Measurements from ENCODE around the gene GDPGP1.

The GDPGP1 gene

GRCh38 chr15:90212221-90213098, 21.5 kb upstream of the GDPGP1 start:
- no peak for ATAC-seq
- no peaks in the 10 kb centered on the region for H3K9me3 Mint-ChIP-seq
- peaks cover 96% of the 10 kb centered on the region for H3K4me1 Mint-ChIP-seq
- H3K4me3 Mint-ChIP-seq, result peak overlapping the region; percentile 17
- H3K27me3 Mint-ChIP-seq, result no peaks in the 10 kb centered on the region
- peak overlapping the region; percentile 95 for H3K27ac Mint-ChIP-seq
- peaks cover 23% of the 10 kb centered on the region for H3K36me3 Mint-ChIP-seq

DNA sequence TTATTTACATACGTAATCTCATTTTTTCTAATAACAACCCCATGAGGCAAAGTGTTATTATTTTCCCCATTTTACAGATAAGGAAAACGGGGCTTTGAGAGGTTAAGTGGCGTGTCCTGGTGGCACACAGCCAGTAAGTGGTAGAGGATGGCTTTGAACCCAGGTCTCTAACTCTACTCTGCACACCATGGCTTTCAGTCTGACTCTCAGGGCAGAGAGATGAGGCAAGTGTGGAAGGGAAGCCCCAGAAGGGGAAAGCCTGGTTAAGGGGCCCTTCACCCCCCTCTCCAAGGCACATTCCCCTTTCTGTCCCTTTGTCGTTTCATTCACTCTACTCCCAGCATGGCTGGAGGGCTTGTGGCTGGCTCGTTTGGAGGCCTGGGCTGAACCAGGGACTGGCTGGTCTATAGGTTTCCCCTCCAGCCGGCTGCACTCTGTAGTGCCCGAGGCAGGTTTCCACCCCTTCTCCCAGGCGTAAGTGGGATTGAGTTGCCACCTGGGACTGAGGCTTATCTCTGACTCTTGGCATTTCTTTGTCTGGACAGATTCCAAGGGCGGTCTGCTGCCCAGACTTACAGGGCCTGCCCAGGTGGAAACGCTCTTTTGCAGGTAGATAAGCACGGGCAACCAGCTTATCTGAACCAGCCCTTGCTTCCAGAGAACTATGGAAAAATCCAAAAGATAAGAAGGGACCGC, 20.7 kb upstream of the GDPGP1 start:
- peak; percentile 49 for ATAC-seq
- Mint-ChIP-seq H3K4me1 (peaks cover 95% of the 10 kb centered on the region), H3K36me3 (peaks cover 23% of the 10 kb centered on the region), H3K4me3 (peak overlapping the region; percentile 66), H3K27me3 (no peaks in the 10 kb centered on the region), H3K9me3 (no peaks in the 10 kb centered on the region), H3K27ac (peak overlapping the region; percentile 95)

- H3K27ac Mint-ChIP-seq, result peak overlapping the region; percentile 95
- peaks cover 95% of the 10 kb centered on the region for H3K4me1 Mint-ChIP-seq
- H3K36me3 Mint-ChIP-seq, result peaks cover 27% of the 10 kb centered on the region
- H3K9me3 Mint-ChIP-seq, result no peaks in the 10 kb centered on the region
- H3K4me3 Mint-ChIP-seq, result peak overlapping the region; percentile 66
- ATAC-seq, result peak; percentile 77
- no peaks in the 10 kb centered on the region for H3K27me3 Mint-ChIP-seq
Observed at GRCh38 chr15:90213818-90214204, 20.2 kb upstream of the GDPGP1 start.

- peaks cover 27% of the 10 kb centered on the region for H3K36me3 Mint-ChIP-seq
- H3K9me3 Mint-ChIP-seq, result no peaks in the 10 kb centered on the region
- peak overlapping the region; percentile 66 for H3K4me3 Mint-ChIP-seq
- peak overlapping the region; percentile 95 for H3K27ac Mint-ChIP-seq
- H3K27me3 Mint-ChIP-seq, result no peaks in the 10 kb centered on the region
- peak; percentile 72 for ATAC-seq
- H3K4me1 Mint-ChIP-seq, result peaks cover 95% of the 10 kb centered on the region
Observed at GRCh38 chr15:90214553-90215196, 19.3 kb upstream of the GDPGP1 start.

DNA sequence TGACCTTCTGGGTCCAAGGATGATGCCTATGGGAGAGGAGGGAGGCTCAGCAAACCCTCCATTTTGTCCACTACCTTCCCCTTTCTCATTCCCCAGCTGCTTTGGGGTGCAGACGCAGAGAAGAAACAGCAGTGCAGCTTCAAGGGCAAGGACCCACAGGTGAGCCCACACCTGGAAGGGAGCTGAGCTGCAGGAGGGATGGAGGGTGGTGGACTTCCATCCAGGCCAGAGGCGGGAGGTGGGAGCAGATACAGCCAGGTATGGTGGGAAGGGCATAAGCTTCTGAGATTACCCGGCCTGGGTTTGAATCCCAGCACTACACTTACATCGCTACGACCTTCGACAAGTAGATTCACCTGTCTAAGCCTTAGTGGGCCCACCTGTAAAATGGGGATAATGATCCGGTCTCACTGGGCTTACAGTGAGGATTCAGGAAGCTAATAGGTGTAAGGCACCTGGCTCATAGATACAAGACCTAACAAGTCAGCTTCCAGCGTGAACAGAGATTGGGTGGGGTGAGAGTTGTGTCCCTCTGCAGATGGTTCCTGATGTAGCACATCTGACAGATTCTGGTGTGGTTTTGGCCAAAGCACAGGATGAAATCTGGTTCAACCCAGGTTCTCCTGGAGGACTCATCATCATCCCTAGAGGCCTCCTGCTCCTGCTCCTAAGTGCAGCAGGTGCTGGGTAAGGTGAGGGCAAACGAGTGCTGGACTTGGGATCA, 16.2 kb upstream of the GDPGP1 start:
- ATAC-seq, result no peak
- Mint-ChIP-seq H3K36me3 (peaks cover 21% of the 10 kb centered on the region), H3K4me3 (no peak overlapping the region), H3K4me1 (peaks cover 77% of the 10 kb centered on the region), H3K27me3 (no peaks in the 10 kb centered on the region), H3K27ac (peak overlapping the region; percentile 78), H3K9me3 (no peaks in the 10 kb centered on the region)

GRCh38 chr15:90219421-90220141, 14.4 kb upstream of the GDPGP1 start:
- Mint-ChIP-seq H3K27ac (peak overlapping the region; percentile 78), H3K9me3 (no peaks in the 10 kb centered on the region), H3K4me3 (no peak overlapping the region), H3K36me3 (peaks cover 36% of the 10 kb centered on the region), H3K27me3 (no peaks in the 10 kb centered on the region), H3K4me1 (peaks cover 59% of the 10 kb centered on the region)
- peak; percentile 67 for ATAC-seq

DNA sequence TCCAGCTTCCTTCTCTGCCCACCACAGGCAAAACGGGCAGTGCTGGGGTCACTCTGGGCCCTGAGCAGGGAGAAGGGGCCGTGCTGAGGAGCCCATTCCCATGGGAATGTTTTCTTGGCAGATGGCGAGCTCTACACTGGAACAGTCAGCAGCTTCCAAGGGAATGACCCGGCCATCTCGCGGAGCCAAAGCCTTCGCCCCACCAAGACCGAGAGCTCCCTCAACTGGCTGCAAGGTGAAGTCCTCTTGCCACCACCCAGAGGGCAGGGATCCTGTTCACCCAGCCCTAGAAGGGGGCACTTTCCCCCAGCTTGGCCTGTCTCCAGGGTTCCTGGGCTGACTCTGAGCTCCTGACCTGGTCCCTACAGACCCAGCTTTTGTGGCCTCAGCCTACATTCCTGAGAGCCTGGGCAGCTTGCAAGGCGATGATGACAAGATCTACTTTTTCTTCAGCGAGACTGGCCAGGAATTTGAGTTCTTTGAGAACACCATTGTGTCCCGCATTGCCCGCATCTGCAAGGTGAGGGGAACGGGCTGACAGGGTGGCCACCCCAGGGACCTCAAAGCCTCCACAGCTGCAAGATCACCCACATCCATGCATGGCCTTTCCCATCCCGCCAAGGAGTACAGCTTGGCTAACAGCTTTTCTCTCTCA, 12.6 kb upstream of the GDPGP1 start:
- Mint-ChIP-seq H3K4me3 (no peak overlapping the region), H3K4me1 (peaks cover 45% of the 10 kb centered on the region), H3K27ac (peak overlapping the region; percentile 78), H3K9me3 (no peaks in the 10 kb centered on the region), H3K36me3 (peaks cover 47% of the 10 kb centered on the region), H3K27me3 (no peaks in the 10 kb centered on the region)
- peak; percentile 49 for ATAC-seq

- H3K27ac Mint-ChIP-seq, result no peak overlapping the region
- H3K4me1 Mint-ChIP-seq, result peaks cover 33% of the 10 kb centered on the region
- H3K36me3 Mint-ChIP-seq, result peaks cover 45% of the 10 kb centered on the region
- no peaks in the 10 kb centered on the region for H3K27me3 Mint-ChIP-seq
- no peak for ATAC-seq
- no peak overlapping the region for H3K4me3 Mint-ChIP-seq
- H3K9me3 Mint-ChIP-seq, result no peaks in the 10 kb centered on the region
Observed at GRCh38 chr15:90222547-90222946, 11.5 kb upstream of the GDPGP1 start.

GRCh38 chr15:90223441-90224165, 10.4 kb upstream of the GDPGP1 start:
- Mint-ChIP-seq H3K27me3 (no peaks in the 10 kb centered on the region), H3K36me3 (peaks cover 45% of the 10 kb centered on the region), H3K27ac (peak overlapping the region; percentile 65), H3K4me1 (peaks cover 24% of the 10 kb centered on the region), H3K9me3 (no peaks in the 10 kb centered on the region), H3K4me3 (no peak overlapping the region)
- ATAC-seq, result no peak

- Mint-ChIP-seq H3K27ac (no peak overlapping the region), H3K4me3 (no peak overlapping the region), H3K36me3 (peaks cover 52% of the 10 kb centered on the region), H3K9me3 (no peaks in the 10 kb centered on the region), H3K27me3 (no peaks in the 10 kb centered on the region), H3K4me1 (peaks cover 24% of the 10 kb centered on the region)
- ATAC-seq, result no peak
Observed at GRCh38 chr15:90225047-90225446, 9.0 kb upstream of the GDPGP1 start.

DNA sequence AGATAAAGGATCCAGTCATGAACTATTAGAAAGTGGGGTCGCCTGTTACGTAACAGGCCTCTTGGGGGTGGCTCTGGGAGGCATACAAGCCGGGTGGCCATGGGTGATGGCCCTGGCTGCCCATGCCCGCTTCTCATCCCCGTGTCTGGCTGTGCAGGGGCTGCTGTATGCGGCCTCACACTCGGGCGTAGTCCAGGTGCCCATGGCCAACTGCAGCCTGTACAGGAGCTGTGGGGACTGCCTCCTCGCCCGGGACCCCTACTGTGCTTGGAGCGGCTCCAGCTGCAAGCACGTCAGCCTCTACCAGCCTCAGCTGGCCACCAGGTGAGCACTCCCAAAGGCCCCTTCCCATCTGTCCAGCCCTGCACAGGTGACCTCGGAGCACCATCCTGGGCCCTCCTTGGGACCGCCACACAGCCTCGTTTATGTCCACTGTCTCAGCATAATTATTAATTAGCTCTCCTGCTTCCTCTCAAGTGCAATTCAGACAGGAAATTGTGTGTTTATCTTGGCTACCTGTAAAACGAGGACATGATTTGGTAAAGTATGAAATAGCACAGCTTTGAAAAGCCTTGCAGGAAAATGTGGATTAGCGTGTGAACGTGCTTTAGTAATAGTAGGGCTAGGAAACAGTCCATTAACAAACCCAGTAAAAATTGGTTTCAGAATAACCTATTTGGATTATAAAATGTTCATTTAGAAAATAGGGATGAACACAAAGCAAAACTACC, 8.3 kb upstream of the GDPGP1 start:
- Mint-ChIP-seq H3K9me3 (no peaks in the 10 kb centered on the region), H3K4me1 (peaks cover 25% of the 10 kb centered on the region), H3K36me3 (peaks cover 56% of the 10 kb centered on the region), H3K27ac (no peak overlapping the region), H3K4me3 (no peak overlapping the region), H3K27me3 (no peaks in the 10 kb centered on the region)
- ATAC-seq, result no peak

DNA sequence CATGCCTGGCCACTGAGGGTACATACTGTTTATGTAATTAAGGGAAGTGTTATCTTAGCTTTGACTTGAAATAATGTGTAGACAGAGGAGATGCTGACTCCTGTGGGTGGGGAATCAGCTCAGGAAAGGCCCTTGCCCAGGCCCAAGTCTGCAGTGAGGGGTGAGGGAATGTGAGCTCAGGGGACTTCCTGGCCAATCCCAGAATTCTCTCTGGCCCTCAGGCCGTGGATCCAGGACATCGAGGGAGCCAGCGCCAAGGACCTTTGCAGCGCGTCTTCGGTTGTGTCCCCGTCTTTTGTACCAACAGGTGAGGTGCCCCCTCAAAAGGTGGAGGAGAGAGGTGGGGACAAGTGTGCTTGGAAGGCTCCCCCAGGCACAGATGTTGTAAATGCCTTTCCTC, 6.7 kb upstream of the GDPGP1 start:
- Mint-ChIP-seq H3K36me3 (peaks cover 62% of the 10 kb centered on the region), H3K4me3 (no peak overlapping the region), H3K27me3 (no peaks in the 10 kb centered on the region), H3K27ac (no peak overlapping the region), H3K9me3 (no peaks in the 10 kb centered on the region), H3K4me1 (peaks cover 37% of the 10 kb centered on the region)
- no peak for ATAC-seq

Data from stimulated activated memory B cell treated with anti-CD40 and anti-IgM and Interleukin-4, amounts not matched to agents 10 μg/mL and 1 μg/mL and 100 μg/mL, for 72 hours (primary cell).